Endothelial cell (in vitro differentiated cells): ENCODE results near the gene KCNB1. TPM values are rescaled to one million over a fixed set of nuclear protein-coding genes. Genes with fewer than 3 reads are reported as not detected.
A peak's percentile ranks its signal among the peaks of the same experiment; 100 is the strongest.

Experiments
- DNase-seq: peaks from one replicate; pipeline ENCODE4 v3.0.0; 2021; ENCODE audit warnings: low spot score
- H3K27ac Mint-ChIP-seq: one replicate; pipeline ENCODE4 v1.8.0; 2021; ENCODE audit warnings: mixed read lengths, inconsistent platforms; ENCODE audit not compliant: unreplicated experiment
- H3K27me3 Mint-ChIP-seq: one replicate; pipeline ENCODE4 v1.8.0; 2021; ENCODE audit warnings: mild to moderate bottlenecking, moderate library complexity, mixed read lengths, inconsistent platforms; ENCODE audit not compliant: unreplicated experiment
- H3K36me3 Mint-ChIP-seq: one replicate; pipeline ENCODE4 v1.8.0; 2021; ENCODE audit warnings: mild to moderate bottlenecking, low read depth, mixed read lengths, inconsistent platforms; ENCODE audit not compliant: unreplicated experiment
- H3K4me1 Mint-ChIP-seq: one replicate; pipeline ENCODE4 v1.8.0; 2021; ENCODE audit warnings: mild to moderate bottlenecking, mixed read lengths, inconsistent platforms; ENCODE audit not compliant: unreplicated experiment
- H3K4me3 Mint-ChIP-seq: one replicate; pipeline ENCODE4 v1.8.0; 2021; ENCODE audit warnings: mild to moderate bottlenecking, mixed read lengths, inconsistent platforms; ENCODE audit not compliant: unreplicated experiment
- H3K9me3 Mint-ChIP-seq: one replicate; pipeline ENCODE4 v1.8.0; 2021; ENCODE audit warnings: mixed read lengths, inconsistent platforms; ENCODE audit not compliant: unreplicated experiment
- CTCF ChIP-seq: fragments of 200-600 bp; sonication (generic); IDR thresholded peaks from one replicate; pipeline ENCODE4 v1.5.0; 2021; ENCODE audit warnings: antibody characterized with exemption; ENCODE audit not compliant: unreplicated experiment
- long read RNA-seq: library from polyadenylated mRNA; unstranded; transcript quantifications from one replicate; pipeline ENCODE4 v2.0.0, GENCODE V29; 2020; ENCODE audit not compliant: unreplicated experiment
- total RNA-seq: library from RNA; stranded (reverse); fragmentation: NEBNext Ultra II Directional; extraction: Animal tissue kit (Norgen Biotek cat#: 25700); gene quantifications from one replicate; pipeline ENCODE4 v1.2.1, GENCODE V29; 2021; ENCODE audit not compliant: unreplicated experiment

KCNB1 gene
- 0.36 TPM for total RNA-seq
- long read RNA-seq, result 0 reads

DNA sequence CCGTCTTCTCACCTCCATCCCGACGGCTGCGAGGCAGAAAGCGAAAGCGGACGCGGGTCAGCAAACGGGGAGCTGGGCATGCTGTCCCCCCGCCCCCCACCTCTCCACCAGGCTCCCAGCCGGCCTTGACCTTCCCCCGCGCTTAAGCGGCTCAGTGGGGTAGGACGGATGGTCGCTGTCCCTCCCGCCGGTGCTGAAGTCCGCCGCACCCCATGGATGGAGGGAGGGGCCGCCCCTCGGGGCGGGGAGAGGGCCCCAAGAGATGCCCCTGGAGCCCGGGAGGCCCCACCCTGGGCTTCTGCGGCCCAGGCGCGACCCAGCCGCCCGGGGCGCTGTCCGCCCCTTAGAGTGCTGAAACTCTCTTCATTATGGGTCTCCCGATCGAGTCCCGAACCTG lies at the start of gene KCNB1:
KCNB1 (minus strand) TSS at position 48 of the 397 bp plus-strand sequence. CDS start 188 bp downstream, outside the sequence.
- H3K4me1 Mint-ChIP-seq, result peaks cover 7% of the 10 kb centered on the region
- H3K9me3 Mint-ChIP-seq, result no peaks in the 10 kb centered on the region
- H3K36me3 Mint-ChIP-seq, result no peaks in the 10 kb centered on the region
- H3K4me3 Mint-ChIP-seq, result no peak within 1 kb of the TSS
- DNase-seq, result peak; percentile 75
- peaks cover 12% of the 10 kb centered on the region for H3K27me3 Mint-ChIP-seq
- TF ChIP-seq CTCF, result no peak
- H3K27ac Mint-ChIP-seq, result no peak within 1 kb of the TSS

GRCh38 chr20:49529470-49529869 lies 47.0 kb upstream of the KCNB1 start:
- Mint-ChIP-seq H3K9me3 (no peaks in the 10 kb centered on the region), H3K27ac (no peak overlapping the region), H3K27me3 (no peaks in the 10 kb centered on the region), H3K4me3 (no peak overlapping the region), H3K36me3 (peaks cover 8% of the 10 kb centered on the region), H3K4me1 (peaks cover 2% of the 10 kb centered on the region)
- TF ChIP-seq CTCF, result no peak
- no peak for DNase-seq

DNA sequence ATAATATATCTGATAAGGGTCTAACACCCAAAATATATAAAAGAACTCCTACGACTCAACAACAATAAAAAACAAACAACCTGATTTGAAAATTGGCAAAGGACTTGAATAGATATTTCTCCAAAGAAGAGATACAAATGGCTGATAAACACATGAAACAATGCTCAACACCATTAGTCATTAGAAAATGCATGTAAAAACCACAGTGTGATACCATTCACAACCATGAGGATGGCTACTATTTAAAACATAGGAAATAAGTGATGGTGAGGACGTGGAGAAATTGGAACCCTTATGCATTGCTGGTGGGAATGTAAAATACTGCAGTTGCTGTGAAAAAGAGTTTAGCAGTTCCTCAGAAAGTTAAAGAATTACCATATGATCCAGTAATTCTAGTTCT lies 44.1 kb upstream of the KCNB1 start:
- H3K36me3 Mint-ChIP-seq, result peaks cover 12% of the 10 kb centered on the region
- H3K4me1 Mint-ChIP-seq, result no peaks in the 10 kb centered on the region
- no peak overlapping the region for H3K4me3 Mint-ChIP-seq
- TF ChIP-seq CTCF, result no peak
- no peak for DNase-seq
- H3K9me3 Mint-ChIP-seq, result no peaks in the 10 kb centered on the region
- H3K27ac Mint-ChIP-seq, result no peak overlapping the region
- H3K27me3 Mint-ChIP-seq, result no peaks in the 10 kb centered on the region

DNA sequence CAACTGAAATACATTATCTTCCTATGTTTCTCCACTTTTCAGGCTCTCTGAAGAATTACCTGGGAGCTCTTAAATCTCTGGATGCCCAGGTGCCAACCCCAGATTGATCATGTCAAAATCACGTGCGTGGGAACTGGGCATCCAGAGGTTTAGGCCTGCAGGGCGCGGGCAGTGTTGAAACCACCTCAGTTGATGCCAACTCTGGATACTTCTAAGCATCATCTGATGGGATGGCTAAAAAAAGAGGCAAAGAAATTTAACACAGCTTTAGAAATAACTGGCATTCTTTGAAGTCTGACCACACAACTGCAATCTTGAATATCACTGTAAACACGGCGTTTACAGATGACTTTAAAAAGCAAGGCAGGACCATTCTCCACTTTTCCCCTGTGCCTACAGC lies 43.6 kb upstream of the KCNB1 start:
- Mint-ChIP-seq H3K4me3 (no peak overlapping the region), H3K4me1 (no peaks in the 10 kb centered on the region), H3K36me3 (peaks cover 12% of the 10 kb centered on the region), H3K27me3 (no peaks in the 10 kb centered on the region), H3K27ac (no peak overlapping the region), H3K9me3 (no peaks in the 10 kb centered on the region)
- TF ChIP-seq CTCF, result no peak
- no peak for DNase-seq

GRCh38 chr20:49523767-49524360 lies 41.4 kb upstream of the KCNB1 start:
- Mint-ChIP-seq H3K36me3 (peaks cover 12% of the 10 kb centered on the region), H3K27ac (no peak overlapping the region), H3K4me3 (no peak overlapping the region)

More at GRCh38 chr20:49523767-49524360, 41.4 kb upstream of the KCNB1 start:
- no peaks in the 10 kb centered on the region for H3K4me1 Mint-ChIP-seq
- H3K9me3 Mint-ChIP-seq, result no peaks in the 10 kb centered on the region
- DNase-seq, result no peak
- H3K27me3 Mint-ChIP-seq, result no peaks in the 10 kb centered on the region
- TF ChIP-seq CTCF, result no peak
